Common myeloid progenitor, CD34-positive (primary cell): ENCODE measurements around the gene GLUL.
"Not testable (repeated sequence)": the region's sequence is repeated elsewhere in the genome, so short reads cannot be mapped to it uniquely, and the experiment has no call there.

ENCODE experiments used
- CTCF ChIA-PET: fragments of 350-600 bp; sonication (Branson Sonifier 250); formaldehyde crosslinking; loops from one replicate; lab custom pipeline; 2021; ENCODE audit warnings: antibody characterized with exemption; lab: Charles Lee
- POLR2A ChIA-PET: fragments of 350-600 bp; sonication (Branson Sonifier 250); formaldehyde crosslinking; loops from one replicate; lab custom pipeline; 2021; ENCODE audit warnings: antibody characterized with exemption; lab: Charles Lee
- DNase-seq, 3 donors: peaks; one replicate each; pipeline versions ENCODE4 v3.0.0 to v3.0.0-alpha.2; 2013
- H3K27ac ChIP-seq, 2 experiments: 1 replicate in 1 of 2; 2 replicates in 1 of 2; pipeline ENCODE4 v1.7.0; 2013; ENCODE audit warnings: inconsistent platforms in 2 of 2, low read length in 2 of 2, mild to moderate bottlenecking in 2 of 2, low read depth in 1 of 2, moderate library complexity in 1 of 2; ENCODE audit not compliant: severe bottlenecking in 2 of 2, insufficient read depth in 1 of 2, poor library complexity in 1 of 2
- H3K27me3 ChIP-seq, 5 experiments: replicated peaks in 2 of 5; 1 replicate in 3 of 5; 2 replicates in 2 of 5; pipeline versions ENCODE4 v1.6.1 to v1.7.0; 2013; ENCODE audit warnings: low read length in 4 of 5, mild to moderate bottlenecking in 2 of 5, moderate library complexity in 2 of 5, inconsistent platforms in 1 of 5; ENCODE audit not compliant: insufficient read depth in 5 of 5, control insufficient read depth in 4 of 5
- H3K36me3 ChIP-seq, 4 experiments: 1 replicate in 2 of 4; 2 replicates in 2 of 4; pipeline versions ENCODE4 v1.6.1 to v1.7.0; 2013; ENCODE audit warnings: low read length in 3 of 4, control low read depth in 1 of 4, mild to moderate bottlenecking in 1 of 4; ENCODE audit not compliant: control insufficient read depth in 4 of 4, insufficient read depth in 4 of 4
- H3K4me1 ChIP-seq, 4 experiments: 1 replicate in 3 of 4; 2 replicates in 1 of 4; pipeline versions ENCODE4 v1.6.1 to v1.7.1; 2013; ENCODE audit warnings: low read length in 3 of 4, mild to moderate bottlenecking in 3 of 4, control low read depth in 1 of 4, inconsistent platforms in 1 of 4, moderate library complexity in 1 of 4; ENCODE audit not compliant: control insufficient read depth in 4 of 4, insufficient read depth in 4 of 4; ENCODE audit errors: control extremely low read depth in 1 of 4
- H3K4me3 ChIP-seq, 7 experiments: 1 replicate in 4 of 7; 2 replicates in 3 of 7; pipeline versions ENCODE4 v1.5.1 to v1.7.0; 2013; ENCODE audit warnings: mild to moderate bottlenecking in 7 of 7, low read length in 6 of 7, moderate library complexity in 6 of 7, inconsistent platforms in 2 of 7, low read depth in 2 of 7, control low read depth in 1 of 7; ENCODE audit not compliant: insufficient read depth in 4 of 7, control insufficient read depth in 1 of 7; ENCODE audit errors: extremely low read depth in 1 of 7
- H3K9me3 ChIP-seq, 5 experiments: 1 replicate in 4 of 5; 2 replicates in 1 of 5; pipeline versions ENCODE4 v1.6.1 to v1.7.1; 2013; ENCODE audit warnings: low read length in 4 of 5, mild to moderate bottlenecking in 2 of 5, inconsistent platforms in 1 of 5, low read depth in 1 of 5, moderate library complexity in 1 of 5; ENCODE audit not compliant: control insufficient read depth in 4 of 5, insufficient read depth in 2 of 5; ENCODE audit errors: control extremely low read depth in 1 of 5
- WGBS: methylation state at CpG from one replicate; pipeline ENCODE4 v1.1.5; 2013; ENCODE audit not compliant: insufficient coverage; 5-methylcytosine and 5-hydroxymethylcytosine counted together

Gene GLUL

GRCh38 chr1:182383037-182383661 is 8.4 kb downstream of the GLUL start:
- ChIA-PET CTCF (interaction anchor here (0.6 to 2.8 kb wide), 4 partner anchors 14 to 309 kb away, joined by 3 to 11 read pairs (median 4); no protein-coding TSS in a partner anchor), POLR2A (no interaction called here)
- Histone ChIP-seq H3K4me3 (no peak overlapping the region), H3K27ac (no peak overlapping the region), H3K36me3 (peaks cover 33 to 70% (median 57%) of the 10 kb centered on the region in 4 experiments), H3K9me3 (no peaks in the 10 kb centered on the region), H3K27me3 (no peaks in the 10 kb centered on the region), H3K4me1 (peaks cover 0 to 15% (median under 1%) of the 10 kb centered on the region in 4 experiments)
- 100% methylated on average over 2 of the region's 4 CpGs for WGBS
- DNase-seq: no peak

GRCh38 chr1:182381962-182382819 is 9.4 kb downstream of the GLUL start:
- H3K27me3 ChIP-seq: no peaks in the 10 kb centered on the region
- 96% methylated on average over 5 of the region's 9 CpGs for WGBS
- POLR2A ChIA-PET: interaction anchor here (0.7 to 0.9 kb wide), 2 partner anchors 10 to 122 kb away, joined by 3 read pairs; partner anchors contain the start of gene GLUL
- H3K4me3 ChIP-seq: no peak overlapping the region
- peaks cover 0 to 6% (median 0%) of the 10 kb centered on the region in 4 experiments for H3K4me1 ChIP-seq
- no peak overlapping the region for H3K27ac ChIP-seq
- H3K36me3 ChIP-seq: peaks cover 33 to 60% (median 48%) of the 10 kb centered on the region in 4 experiments
- no peaks in the 10 kb centered on the region for H3K9me3 ChIP-seq
- no peak for DNase-seq
- CTCF ChIA-PET: interaction anchor here (0.6 to 2.8 kb wide), 4 partner anchors 15 to 309 kb away, joined by 3 to 11 read pairs (median 6); no protein-coding TSS in a partner anchor

GRCh38 chr1:182380199-182380598 is 11.4 kb downstream of the GLUL start:
- ChIA-PET CTCF (interaction anchor here (2.8 kb wide), 1 partner anchor 237 kb away, joined by 11 read pairs; no protein-coding TSS in a partner anchor), POLR2A (no interaction called here)
- Histone ChIP-seq H3K9me3 (no peaks in the 10 kb centered on the region), H3K27ac (no peak overlapping the region), H3K27me3 (no peaks in the 10 kb centered on the region), H3K36me3 (peaks cover 16 to 40% (median 29%) of the 10 kb centered on the region in 4 experiments), H3K4me3 (no peak overlapping the region), H3K4me1 (peaks cover 0 to 2% (median 0%) of the 10 kb centered on the region in 4 experiments)
- 100% methylated on average over 3 of the region's 4 CpGs for WGBS
- DNase-seq: no peak

GRCh38 chr1:182379781-182380180 is 11.8 kb downstream of the GLUL start:
- CTCF ChIA-PET, POLR2A ChIA-PET, H3K27ac ChIP-seq, H3K9me3 ChIP-seq, DNase-seq, H3K27me3 ChIP-seq, H3K4me1 ChIP-seq, H3K4me3 ChIP-seq: not testable (repeated sequence)
- WGBS: 95% methylated on average over 6 of the region's 7 CpGs
- H3K36me3 ChIP-seq: peaks cover 12 to 37% (median 27%) of the 10 kb centered on the region in 4 experiments

DNA sequence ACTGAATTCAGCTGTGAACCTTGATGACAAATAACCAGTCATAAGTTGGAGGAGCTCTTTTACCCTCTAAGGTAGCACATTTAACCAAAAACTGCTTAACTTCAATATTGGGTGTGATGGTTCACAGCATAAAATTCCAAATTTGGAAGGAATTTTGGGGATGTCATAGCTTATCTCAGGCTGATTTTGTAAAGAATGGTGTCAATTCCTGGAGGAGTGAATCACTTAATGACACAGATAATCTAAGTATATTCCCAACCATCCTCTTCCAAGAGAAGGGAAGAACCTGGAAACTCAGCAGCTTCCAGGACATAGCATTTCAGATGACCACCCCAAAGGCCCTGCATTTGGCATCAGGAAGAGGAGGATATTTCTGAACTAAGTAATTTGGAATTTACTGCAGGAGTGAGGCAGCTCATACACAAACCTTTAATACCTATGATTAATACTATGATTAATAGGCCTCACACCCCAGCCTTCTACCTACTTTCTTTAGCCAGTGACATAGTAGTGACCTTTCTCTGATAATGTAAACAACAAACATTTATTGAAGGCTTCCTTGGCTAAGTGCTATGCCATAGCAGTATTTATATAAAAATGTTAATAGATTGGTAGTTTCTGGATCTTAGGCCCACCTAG is 14.5 kb downstream of the GLUL start:
- Histone ChIP-seq H3K27me3 (no peaks in the 10 kb centered on the region), H3K4me3 (no peak overlapping the region), H3K27ac (no peak overlapping the region), H3K9me3 (no peaks in the 10 kb centered on the region), H3K36me3 (peaks cover 0 to 13% (median 5%) of the 10 kb centered on the region in 4 experiments), H3K4me1 (no peaks in the 10 kb centered on the region)
- CTCF ChIA-PET: interaction anchor here (0.6 to 1.7 kb wide), 5 partner anchors 10 to 292 kb away, joined by 3 to 4 read pairs (median 3); no protein-coding TSS in a partner anchor
- POLR2A ChIA-PET: no interaction called here
- DNase-seq: no peak

GRCh38 chr1:182374101-182374834 is 17.3 kb downstream of the GLUL start:
- POLR2A ChIA-PET: no interaction called here
- H3K36me3 ChIP-seq: no peaks in the 10 kb centered on the region
- H3K4me1 ChIP-seq: no peaks in the 10 kb centered on the region
- DNase-seq: no peak
- no peaks in the 10 kb centered on the region for H3K27me3 ChIP-seq
- H3K27ac ChIP-seq: no peak overlapping the region
- H3K4me3 ChIP-seq: no peak overlapping the region
- H3K9me3 ChIP-seq: no peaks in the 10 kb centered on the region
- CTCF ChIA-PET: interaction anchor here (1.0 kb wide), 1 partner anchor 22 kb away, joined by 3 read pairs; no protein-coding TSS in a partner anchor
- 96% methylated on average over 4 of the region's 5 CpGs for WGBS
